ENCODE measurements around the gene SIRT2.
A peak's percentile ranks its signal among the peaks of the same experiment; 100 is the strongest.
"Not testable (repeated sequence)": the region's sequence is repeated elsewhere in the genome, so short reads cannot be mapped to it uniquely, and the experiment has no call there.

The SIRT2 gene

DNA sequence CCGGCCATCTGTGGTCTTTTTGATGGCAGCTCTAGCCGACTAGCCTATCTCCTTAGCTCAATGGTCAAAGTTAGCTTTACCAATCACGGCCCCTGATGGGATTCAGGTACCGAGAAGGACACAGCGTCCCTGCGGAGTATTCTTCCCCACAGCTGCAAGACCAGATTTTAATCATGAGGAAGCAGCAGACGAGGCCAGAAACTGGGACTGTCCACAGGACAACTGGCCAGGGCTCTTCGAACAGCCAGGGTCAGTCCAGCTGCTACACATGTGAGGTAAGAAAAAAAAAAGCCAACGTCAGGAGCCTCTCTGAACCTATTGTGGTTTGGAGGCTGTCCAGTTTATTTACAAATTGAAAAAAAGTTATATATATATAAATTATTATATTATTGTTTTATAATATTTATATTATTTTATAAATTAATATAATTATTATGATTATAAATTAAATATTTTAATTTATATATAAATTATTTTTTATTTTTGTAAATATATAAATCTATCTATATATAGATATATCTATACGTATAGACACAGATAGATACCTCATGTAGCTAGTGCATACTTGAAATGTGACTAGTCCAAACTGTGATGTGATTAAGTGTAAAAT lies 32.1 kb downstream of the SIRT2 start:
- no peak for DNase-seq (ENCODE audit: low spot score)

DNA sequence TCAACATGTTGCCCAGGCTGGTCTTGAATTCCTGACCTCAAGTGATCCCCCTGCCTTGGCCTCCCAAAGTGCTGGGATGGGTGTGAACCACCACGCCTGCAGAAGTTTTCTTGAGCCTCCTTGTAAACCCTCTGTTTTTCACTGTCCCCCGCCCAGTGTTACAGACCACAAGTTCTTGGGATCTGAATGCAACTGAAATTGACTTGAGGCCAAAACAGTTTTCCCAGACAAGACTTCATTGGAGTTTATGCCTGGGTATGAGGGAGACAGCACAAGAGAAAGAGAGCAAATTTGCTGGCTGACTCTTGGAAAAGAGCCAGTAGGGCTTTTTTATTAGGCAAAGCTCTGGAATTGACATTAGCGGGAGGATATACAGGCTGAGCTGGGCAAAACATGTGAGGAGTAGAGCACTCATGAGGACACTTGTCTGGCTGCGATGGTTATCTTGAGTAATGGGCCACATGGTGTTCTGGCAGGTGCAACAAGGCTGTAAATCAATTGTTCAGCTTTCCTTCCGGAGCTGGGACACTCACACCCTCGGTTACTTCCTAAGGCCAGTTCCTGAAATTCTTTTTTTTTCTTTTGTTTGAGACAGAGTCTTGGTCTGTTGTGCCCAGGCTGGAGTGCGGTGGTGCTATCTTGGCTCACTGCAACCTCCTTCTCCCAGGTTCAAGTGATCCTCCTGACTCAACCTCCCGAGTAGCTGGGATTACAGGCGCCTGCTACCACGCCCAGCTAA lies 36.9 kb downstream of the SIRT2 start:
- DNase-seq (ENCODE audit: low spot score), result no peak

DNA sequence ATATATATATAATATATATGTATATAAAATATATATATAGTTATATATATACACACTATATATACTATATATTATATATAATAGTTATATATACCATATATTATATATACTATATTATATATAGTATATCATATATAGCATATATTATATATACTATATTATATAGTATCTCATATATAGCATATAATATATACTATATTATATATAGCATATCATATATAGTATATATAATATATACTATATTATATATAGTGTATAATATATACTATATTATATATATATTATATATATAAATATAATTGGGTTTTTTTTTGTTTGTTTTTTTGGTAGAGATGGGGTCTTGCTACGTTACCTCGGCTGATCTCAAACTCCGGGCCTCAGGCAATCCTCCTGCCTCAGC lies 38.0 kb downstream of the SIRT2 start:
- no peak for DNase-seq (ENCODE audit: low spot score)

GRCh38 chr19:38859631-38860204 lies 39.7 kb downstream of the SIRT2 start:
- not testable (repeated sequence) for DNase-seq (ENCODE audit: low spot score)

- DNase-seq (ENCODE audit: low spot score), result no peak
Observed at GRCh38 chr19:38856813-38857212, 42.6 kb downstream of the SIRT2 start.

DNA sequence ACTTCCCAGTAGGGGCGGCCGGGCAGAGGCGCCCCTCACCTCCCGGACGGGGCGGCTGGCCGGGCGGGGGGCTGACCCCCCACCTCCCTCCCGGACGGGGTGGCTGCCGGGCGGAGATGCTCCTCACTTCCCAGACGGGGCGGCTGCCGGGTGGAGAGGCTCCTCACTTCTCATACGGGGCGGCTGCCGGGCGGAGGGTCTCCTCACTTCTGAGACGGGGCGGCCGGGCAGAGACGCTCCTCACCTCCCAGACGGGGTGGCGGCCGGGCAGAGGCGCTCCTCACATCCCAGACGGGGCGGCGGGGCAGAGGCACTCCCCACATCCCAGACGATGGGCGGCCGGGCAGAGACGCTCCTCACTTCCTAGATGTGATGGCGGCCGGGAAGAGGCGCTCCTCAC lies 43.7 kb downstream of the SIRT2 start:
- not testable (repeated sequence) for DNase-seq (ENCODE audit: low spot score)

GRCh38 chr19:38854961-38855360 lies 44.5 kb downstream of the SIRT2 start:
- DNase-seq (ENCODE audit: low spot score), result not testable (repeated sequence)

DNA sequence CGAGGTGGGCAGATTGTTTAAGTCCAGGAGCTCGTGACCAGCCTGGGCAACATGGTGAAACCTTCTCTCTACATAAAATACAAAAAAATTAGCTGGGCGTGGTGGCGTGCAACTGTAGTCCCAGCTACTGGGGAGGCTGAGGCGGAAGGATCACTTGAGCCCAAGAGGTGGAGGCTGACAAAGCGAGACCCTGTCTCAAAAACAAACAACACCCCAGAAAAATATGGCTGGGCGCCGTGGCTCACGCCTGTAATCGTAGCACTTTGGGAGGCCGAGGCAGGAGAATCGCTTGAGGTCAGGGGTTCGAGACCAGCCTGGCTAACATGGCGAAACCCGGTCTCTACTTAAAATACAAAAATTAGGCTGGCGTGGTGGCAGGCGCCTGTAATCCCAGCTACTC lies 46.2 kb downstream of the SIRT2 start:
- no peak for DNase-seq (ENCODE audit: low spot score)

DNA sequence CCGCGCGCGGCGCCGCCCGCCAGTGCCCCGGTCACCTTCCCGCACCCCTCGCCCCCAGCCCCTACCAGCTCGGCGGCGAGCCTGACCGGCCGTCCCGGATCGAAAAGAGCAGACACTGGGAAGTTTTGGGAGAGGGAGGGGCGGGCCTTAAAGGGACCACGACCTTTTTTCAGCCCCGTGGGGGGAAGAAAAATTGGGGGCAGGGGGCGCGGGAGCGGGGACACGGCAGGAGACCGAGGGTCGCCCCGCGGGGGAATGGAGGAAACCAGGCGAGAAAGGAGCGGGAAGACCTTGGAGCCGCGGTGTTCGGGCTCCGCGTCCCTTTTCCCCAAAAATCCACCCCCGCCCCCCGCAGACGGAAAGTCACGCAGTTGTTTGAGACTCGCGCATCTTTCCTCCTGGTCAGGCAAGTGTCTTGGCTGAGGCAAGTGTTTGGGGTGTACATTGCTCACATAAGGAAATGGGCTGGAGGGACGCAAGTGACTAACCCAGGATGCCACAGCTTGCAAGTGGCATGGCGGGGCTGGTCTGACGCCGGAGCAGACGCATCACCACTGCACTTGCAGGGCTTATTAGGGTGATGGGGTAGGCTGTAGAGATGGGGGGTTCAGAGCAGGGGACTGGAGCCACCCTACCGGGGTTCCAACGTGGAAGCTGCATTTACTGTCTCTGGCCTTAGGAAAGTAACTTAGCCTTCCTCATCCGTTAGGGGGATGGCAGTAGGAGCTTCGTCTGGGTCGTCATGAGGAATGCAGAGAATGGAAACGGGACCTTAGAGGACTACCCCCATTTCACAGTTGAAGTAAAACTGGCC lies 47.0 kb downstream of the SIRT2 start:
- peak; percentile 65 for DNase-seq (ENCODE audit: low spot score)

DNA sequence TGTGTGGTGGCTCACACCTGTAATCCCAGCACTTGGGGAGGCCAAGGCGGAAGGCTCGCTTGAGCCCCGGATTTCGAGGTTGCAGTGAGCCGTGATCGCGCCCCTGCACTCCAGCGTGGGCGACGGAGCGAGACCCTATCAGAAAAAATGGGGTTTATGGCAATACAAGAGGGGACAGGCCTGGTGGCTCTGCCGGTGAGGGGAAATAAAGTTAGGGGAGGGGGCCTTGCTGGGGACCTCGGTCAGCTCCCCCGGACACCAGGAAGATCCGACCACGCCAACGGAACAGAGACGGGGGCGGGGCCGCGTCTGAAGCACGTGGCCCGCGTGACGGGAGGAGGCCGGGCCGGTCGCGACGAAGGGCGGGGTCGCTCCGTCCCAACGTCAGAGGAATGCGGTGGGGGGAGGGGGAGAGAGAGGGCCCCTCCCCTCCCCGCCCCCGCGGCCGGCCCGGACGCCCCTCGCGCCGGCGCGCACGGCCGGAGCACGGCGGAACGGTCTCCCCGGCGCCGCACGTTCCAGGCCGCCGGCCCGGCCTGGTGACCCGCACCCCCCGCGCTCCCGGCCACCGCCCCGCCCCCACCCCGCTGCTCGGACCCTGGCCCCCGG lies 47.7 kb downstream of the SIRT2 start:
- peak; percentile 87 for DNase-seq (ENCODE audit: low spot score)

DNA sequence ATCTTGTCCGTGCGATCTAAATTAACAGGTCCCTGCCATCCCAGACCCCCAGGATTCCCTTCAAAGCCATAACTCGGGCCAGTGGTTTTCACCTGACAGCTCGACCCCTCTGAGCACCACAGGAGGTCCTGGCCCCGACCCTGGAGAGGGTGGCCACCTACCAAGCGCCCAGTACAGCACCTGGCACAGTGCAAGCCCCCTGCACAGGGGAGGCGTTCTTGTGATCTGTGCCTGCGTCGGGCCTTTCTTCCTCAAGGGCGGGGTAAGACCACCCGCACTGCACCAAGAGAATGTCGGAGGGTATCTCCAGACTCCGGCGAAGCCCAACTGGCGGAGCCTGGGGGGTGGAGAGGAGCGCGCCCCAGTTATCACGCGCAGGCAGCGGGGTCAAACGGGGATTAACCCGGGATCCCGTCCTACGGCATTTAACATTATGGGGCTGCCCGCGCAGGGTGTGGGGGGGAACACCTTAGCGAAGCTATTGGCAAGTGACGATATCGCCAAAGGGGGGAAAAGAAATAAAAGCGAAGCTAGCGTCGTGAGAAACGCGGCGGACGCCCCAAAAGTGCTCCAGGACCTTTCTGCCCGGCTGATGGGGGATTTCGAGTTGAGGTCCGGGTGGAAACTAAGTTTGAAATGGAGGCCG lies 48.3 kb downstream of the SIRT2 start:
- no peak for DNase-seq (ENCODE audit: low spot score)

DNA sequence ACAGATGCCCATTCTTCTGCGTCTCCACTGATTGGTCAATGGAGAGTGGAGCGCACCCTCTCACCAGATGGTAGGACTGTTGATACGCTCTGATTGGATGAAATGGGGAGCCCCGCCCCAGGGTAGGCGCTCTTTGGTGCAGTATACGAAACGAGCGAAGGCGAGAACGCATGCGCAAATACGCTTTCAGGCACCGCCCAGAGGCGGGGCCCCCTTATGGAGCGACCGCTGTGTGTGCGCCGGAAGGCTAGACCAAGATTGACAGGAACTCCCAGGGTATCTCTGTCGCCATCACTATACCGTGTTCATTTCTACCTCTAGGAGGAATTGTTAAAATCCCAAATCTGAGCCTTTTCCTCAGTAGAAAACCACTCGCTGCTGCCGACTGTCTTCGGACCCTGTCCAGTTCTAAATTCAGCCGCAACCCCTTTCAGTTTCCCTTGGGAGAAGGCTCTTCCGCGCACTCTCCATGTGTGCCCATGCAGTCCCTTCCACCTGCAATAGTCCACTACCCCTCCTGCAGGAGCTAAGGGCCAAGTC lies 48.9 kb downstream of the SIRT2 start:
- DNase-seq (ENCODE audit: low spot score), result peak; percentile 99

- peak; percentile 97 for DNase-seq (ENCODE audit: low spot score)
Observed at GRCh38 chr19:38849860-38850435, 49.5 kb downstream of the SIRT2 start, which contains the start of gene HNRNPL. Gene HNRNPL, minus strand, starts transcription at chr19:38849986. Its CDS starts 20 bp downstream, at chr19:38849966.

DNA sequence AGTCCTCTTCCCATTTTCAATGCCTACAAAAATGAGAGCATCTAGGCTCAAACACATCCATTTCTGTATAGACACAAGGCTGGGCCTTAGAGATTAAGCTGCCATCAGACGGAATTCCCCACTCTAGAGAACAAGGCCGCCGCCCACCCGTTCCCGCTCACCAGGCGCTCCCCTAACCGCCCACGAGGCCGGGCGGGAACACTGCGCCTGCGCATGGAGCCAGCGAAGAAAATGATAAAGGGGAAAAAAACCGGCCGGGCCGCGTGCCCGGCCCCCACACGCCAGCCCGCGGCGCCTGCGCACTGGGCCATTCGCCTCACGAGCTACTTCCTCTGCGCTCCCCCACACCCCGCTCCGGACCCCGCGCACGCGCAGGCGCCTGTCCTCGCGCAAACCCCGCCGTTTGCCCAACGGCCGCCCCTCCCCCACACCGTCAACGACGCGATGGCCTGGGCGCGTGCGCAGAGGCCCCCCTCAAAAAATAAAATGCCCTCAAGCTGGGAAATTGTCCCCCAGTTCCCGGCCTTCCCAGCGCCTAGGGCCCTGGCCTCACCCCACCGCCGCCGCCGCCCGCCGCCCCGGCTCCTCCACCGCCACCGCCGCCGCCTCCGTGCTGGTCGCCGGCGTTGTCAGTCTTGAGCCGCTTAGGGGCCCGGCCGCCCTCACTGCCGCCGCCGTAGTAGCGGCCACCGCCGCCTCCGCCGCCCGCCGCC lies 50.1 kb downstream of the SIRT2 start:
- DNase-seq (ENCODE audit: low spot score), result peak; percentile 99

DNA sequence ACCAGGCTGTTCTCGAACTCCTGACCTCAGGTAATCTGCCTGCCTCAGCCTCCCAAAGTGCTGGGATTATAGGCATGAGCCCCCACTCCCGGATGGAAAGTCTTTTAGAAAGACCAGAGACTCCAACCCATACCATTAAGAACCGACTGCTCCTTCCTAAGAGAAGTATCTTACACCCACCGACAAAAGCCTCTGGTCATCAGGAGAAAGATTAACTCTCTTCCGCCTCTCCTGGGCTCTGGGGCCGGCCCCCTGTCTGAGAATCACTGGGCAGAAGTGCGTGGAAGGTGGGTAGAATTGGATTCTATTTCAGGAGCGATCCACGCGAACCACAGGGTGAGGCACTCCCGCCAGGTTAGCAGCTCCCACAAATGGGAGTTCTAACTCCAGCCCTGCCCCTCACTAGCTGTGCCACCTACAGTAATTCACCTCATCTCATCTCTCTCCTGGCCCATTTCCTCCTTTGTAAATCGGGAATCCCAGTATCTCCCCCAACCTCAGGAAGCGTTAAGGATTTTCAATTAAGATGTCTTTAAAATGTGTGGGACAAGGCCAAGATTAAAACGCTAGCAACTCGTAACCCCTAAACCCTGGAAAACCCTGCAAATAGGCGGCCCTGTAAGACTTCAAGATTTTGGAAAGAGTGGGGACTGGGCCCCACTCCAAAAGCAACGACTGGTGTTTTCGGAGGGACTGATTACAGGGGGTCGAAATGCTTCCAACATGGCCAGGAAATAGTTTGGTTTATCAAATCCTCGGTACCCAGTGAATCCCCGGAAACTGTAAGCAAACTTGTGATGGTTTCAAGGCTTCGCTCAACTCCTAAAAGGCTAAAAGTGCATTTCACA lies 50.9 kb downstream of the SIRT2 start:
- DNase-seq (ENCODE audit: low spot score), result no peak

DNA sequence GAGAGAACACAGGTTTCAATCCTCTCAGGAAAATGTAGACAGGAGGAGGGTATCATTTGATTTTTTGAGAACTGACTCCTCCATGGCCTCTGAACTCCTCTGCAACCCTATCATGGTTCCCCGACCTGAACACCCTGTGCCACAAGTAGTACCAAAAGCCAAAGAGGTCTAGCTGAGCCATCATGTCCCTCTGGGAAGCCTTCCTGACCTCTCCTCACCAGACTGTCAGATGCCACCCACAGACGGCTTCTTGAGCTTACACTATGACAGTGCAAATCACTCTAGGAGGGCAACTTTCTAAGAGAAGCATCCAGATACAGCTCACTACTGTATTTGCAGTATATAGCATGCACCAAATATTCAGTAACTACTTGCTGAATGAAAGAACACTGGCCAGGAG lies 53.3 kb downstream of the SIRT2 start:
- no peak for DNase-seq (ENCODE audit: low spot score)

- DNase-seq (ENCODE audit: low spot score), result no peak
Observed at GRCh38 chr19:38845374-38846024, 53.9 kb downstream of the SIRT2 start.

- DNase-seq (ENCODE audit: low spot score), result no peak
Observed at GRCh38 chr19:38844093-38844686, 55.2 kb downstream of the SIRT2 start.
